ENCODE data around the gene EDAR.

The EDAR gene

DNA sequence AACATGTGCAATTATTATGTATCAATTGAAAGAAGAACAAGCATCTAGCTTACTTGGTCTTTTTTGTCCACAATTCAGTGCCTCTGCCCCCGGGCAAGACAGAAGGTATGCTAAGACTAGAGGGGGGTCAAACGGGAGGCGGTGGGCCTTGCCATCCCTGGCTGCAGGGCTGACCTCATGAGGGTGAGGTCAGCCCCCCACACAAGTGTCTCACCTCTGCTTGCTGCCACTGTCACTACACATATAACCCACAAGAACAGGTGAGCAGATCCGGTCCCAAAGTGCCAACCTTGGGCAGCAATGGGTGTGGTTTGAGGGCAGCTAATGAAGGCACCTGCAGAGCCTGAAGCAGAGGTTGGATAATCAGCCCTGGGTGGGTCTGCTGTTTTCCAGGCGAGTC, 71.5 kb downstream of the EDAR start:
- no peak for DNase-seq (ENCODE audit: low read depth)
- no peak overlapping the region for H3K4me3 ChIP-seq (ENCODE audit: low read depth, low read length)

DNA sequence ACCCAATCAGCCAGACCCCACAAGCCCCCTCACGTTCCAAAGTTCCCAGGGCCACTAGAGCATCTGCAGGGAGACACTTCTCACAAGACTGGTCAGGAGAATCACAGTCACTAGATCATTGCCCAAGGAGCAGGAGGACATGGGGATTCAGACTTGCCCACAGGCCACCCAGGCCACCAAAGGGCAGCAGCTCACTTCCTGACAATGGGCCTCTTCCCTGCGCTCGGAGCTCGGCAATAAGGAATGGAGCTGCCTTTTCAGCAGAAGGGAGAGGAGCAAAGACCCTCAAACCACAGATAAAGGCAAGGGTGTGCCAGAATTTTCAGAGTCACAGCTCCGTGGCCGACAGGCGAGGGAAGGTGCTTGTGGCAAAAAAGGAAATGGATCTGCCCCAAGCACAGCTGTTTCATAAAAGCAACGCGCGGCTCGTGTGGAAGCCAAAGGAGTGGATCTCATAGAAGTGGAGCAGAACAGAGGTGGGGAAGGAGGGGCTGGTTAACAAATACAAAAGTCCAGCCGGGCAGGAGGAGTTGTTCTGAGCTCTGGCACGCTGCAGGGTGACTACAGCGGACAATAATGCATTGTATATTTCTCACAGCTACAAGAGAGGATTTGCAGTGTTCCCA, 72.1 kb downstream of the EDAR start:
- no peak for DNase-seq (ENCODE audit: low read depth)

DNA sequence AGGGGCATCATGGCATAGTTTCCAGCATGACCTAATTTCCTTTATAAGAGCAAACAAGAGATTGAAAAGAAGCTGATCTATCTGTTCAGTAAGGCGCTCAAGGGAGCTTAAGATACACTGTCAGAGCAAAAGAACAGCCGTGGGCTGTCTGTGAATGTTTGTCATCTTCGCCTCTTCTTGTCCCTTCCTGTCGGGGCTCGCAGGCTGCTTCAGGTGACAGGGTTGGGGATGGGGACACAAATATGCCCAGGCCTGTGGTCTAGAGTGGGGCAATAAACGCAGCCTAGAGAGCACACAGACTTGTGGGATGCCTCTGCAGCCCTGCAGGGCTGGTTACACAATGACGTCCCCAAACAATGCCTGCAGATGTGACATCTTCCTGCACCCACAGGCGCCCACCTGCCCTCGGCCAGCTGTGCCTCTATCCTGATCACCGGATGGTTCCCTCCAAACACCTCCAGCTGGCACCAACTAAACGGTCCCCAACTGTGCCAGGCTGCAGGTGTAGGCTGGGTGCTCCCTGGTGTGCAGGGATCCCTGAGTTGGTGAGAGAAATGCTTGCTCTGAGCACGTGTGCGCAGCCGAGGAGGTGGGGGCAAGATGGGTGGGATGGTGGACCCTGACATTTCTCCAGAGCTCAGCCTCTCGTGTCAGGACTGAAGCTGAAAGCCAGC, 72.8 kb downstream of the EDAR start:
- no peak for DNase-seq (ENCODE audit: low read depth)
- no peak overlapping the region for H3K4me3 ChIP-seq (ENCODE audit: low read depth, low read length)

More for the DNA sequence above, 72.1 kb downstream of the EDAR start:
- no peak overlapping the region for H3K4me3 ChIP-seq (ENCODE audit: low read depth, low read length)

DNA sequence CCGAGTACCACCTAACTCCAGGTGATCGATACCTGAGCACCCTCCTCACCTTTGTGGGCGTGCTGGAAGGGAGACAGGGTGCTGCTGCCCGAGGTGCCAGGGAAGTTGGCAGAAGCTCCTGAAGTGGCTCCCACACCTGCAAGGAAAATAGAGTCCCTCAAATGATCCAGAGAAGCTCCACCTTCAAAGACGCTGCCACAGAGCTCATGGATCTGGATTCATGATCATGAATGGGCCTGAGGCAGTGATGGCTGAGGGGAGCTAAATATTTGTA, 76.5 kb downstream of the EDAR start:
- DNase-seq (ENCODE audit: low read depth) = no peak
- no peak overlapping the region for H3K4me3 ChIP-seq (ENCODE audit: low read depth, low read length)

DNA sequence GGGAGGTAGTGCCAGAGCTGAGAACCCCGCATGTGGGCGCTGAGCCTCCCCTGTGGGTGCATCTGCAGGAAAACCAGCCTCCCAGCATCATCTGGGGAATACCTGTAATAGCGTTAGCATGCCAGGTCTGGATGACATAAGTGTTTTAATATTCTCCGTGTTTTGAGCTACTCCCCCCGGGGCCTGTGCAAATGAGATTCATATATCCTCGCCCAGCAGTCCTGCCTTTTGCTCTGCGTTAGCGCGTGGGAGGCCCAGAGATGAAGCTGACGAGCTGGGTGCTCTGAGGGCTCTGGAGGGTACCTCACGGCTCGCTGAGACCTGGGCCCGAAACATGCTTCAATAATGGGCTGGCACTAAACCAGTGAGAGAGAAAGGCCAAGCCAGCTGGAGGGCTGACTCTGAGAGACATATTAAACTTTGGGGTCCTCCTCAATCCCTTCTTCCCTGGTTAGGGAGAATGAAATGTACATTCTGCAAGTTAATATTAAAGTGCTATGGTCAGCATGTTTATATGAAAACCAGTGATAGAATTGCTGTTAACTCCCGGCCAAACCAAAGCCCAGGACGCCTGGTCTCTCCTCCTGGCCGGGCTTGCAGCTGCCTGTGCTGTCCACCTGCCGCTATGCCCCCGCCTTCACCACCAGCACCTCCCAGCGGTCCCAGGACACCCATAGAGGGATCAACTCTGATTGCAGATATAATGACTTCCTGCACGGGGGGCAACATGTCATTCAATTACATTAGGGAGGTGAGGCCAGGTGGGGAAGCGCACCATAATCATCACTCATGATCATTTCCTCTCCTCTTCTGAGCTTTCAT, 77.0 kb downstream of the EDAR start:
- DNase-seq (ENCODE audit: low read depth) = no peak
- no peak overlapping the region for H3K4me3 ChIP-seq (ENCODE audit: low read depth, low read length)

DNA sequence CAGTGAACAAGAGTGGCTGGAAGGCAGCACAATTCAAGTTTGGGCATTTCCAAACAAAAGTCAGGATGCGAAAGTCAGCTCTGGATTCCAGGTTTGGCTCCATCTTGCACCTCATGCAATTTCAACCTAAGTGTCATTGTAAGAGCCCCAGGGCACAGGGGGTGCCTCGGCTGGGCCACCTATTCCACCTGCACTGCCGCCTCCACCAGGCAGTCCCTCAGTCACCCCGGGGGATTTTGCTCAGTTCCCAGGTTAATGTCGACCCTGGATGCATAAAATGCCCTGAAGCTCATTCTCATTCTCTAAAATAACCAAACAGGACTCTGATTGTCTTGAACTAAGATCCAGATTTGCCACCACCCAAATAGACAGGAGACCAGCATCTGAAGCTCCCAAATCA, 77.6 kb downstream of the EDAR start:
- no peak overlapping the region for H3K4me3 ChIP-seq (ENCODE audit: low read depth, low read length)
- DNase-seq (ENCODE audit: low read depth) = no peak

DNA sequence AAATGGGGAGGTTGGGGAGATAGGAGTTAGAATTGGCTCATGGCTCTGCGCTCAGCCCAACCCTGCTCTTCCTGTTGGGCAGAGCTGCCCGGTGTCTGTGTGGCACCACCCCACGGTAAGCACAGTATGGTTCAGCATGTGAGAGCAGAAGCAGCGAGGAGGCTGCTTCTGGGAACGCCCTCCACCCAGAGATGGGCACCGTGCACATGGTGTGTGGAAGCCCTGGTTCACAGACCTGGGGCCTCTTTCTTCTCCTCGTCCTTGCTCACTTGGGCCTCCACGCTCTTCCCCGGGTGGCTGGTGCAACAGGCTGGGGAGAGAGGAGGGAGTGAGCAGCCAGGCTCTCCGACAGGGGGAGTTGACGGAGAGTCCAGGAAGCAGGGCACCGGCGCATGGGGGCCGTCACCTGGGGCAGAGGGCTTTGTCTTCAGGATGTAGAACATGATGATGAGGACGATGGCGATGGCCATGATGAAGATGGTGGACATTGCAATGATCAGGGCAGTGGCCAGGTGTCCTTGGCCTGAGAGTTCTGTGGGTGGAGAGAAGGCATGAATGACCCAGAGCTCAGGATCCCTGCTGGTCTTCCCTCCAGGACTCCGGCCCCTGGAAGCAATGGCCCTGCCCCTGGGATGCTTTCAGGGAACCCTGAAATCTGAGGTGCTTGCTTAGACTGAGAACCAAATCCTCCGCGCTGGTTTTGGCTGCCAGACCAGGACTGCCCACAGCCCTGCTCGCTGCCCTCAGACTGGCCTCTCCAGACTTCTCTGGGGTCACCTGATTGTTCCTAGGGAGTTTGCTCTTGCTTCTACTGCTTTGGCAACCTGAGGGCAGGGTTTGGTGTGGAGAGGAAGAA, 78.3 kb downstream of the EDAR start:
- H3K4me3 ChIP-seq (ENCODE audit: low read depth, low read length) = no peak overlapping the region
- no peak for DNase-seq (ENCODE audit: low read depth)

DNA sequence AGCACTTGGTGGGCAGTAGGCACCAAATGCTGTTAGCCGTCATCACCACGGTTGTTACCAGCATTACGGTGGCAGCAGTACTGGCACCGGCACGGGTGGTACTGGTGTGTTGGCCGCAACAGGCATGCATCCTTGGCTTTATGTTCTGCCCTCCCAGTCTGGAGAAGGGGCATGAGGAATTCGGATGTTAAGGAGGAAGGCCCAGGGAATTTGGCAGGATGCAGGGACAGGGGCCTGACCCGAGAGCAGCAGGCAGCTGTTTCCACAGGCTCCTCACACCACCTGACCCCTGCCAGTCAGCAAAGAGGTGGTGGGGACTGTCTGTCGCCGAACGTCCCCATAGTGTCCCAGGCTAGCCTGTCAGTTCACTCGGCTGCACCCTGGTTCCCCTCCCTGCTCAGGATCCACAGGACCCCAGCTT, 79.0 kb downstream of the EDAR start:
- DNase-seq (ENCODE audit: low read depth) = no peak
- no peak overlapping the region for H3K4me3 ChIP-seq (ENCODE audit: low read depth, low read length)

DNA sequence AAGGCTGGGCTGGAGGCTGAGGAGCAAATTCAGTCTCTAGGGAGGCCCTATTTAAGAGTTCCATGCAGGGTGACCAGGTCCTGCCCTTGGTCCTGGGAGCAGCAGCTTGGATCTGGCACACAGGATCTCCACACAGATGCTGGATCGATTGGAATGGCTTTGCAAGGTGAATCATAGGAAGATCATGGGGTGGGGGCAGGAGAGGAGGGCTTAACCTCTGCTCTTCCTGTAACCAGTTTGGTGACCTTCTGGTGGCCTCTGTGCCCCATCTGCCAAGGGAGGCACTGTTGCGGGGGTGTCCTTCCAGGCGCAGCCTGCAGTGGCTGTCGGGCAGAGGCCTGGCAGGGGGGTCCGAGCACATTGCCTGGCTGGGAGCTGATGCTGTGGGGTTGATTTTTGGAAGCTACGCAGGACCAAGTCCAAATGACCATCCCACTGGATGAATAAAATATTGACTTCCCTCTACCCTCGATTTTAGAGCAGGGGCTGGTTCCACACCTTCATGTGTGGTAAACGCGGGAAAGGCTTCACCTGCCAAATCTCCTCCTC, 79.7 kb downstream of the EDAR start:
- H3K4me3 ChIP-seq (ENCODE audit: low read depth, low read length) = no peak overlapping the region
- DNase-seq (ENCODE audit: low read depth) = no peak

DNA sequence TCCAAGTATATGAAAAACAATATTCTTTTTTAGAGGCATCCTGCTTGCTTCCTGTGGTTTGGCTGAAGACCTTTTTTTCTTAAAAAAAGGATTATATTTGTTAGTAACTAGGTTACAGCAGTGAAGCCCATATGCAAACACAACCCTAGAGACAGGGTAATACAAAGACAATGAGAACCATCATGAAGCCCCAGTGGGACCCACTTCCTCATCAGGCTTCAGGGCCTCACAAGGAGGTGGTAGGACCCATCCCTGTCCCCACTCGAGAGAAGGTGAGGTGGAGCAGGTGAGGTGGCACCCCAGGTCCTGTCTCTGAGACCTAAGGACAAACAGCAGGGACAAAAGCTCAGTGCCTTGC, 80.3 kb downstream of the EDAR start:
- no peak overlapping the region for H3K4me3 ChIP-seq (ENCODE audit: low read depth, low read length)
- DNase-seq (ENCODE audit: low read depth) = no peak

DNA sequence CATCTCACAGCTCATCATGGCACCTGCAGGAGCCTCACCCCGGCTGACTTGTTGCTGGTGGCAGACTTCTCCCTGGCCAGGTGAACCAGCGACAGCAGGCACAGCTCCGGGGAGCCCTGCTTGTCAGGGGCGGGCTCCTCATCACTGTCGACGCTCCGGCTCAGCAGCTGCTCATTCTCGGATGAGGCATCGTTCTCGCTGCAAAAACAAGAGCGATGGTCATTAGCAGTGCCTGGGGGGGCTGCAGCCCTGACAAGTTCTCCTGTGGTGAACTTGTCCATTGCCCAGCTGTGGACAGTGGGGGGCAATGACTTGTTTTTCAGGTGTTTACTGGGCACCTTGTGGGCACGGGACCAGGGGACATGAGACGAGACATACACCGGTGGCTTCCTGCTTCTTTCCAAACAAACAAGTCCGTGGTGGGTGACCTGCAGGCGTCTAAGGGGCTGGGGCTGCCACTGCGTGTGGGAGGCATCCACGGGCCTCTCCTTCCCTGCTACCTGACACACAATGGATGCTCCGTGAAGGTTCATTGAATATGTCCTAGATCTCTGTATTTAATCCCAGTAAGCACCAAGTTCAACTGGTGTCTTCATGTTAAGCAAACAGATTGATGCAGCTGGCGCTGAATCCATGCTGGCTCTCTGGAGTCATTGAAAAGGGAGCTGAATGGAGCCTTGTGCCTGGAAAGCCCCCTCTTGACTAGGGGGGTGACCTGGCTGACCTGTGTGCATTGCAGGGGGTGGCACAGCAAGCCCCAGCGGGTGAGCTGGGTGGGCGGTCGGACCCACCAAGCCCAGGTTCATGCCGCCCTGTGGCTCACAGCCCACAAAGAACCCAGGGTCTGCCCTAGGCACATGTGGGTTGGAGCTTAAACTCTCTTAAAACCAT, 81.0 kb downstream of the EDAR start:
- DNase-seq (ENCODE audit: low read depth) = no peak
- no peak overlapping the region for H3K4me3 ChIP-seq (ENCODE audit: low read depth, low read length)

DNA sequence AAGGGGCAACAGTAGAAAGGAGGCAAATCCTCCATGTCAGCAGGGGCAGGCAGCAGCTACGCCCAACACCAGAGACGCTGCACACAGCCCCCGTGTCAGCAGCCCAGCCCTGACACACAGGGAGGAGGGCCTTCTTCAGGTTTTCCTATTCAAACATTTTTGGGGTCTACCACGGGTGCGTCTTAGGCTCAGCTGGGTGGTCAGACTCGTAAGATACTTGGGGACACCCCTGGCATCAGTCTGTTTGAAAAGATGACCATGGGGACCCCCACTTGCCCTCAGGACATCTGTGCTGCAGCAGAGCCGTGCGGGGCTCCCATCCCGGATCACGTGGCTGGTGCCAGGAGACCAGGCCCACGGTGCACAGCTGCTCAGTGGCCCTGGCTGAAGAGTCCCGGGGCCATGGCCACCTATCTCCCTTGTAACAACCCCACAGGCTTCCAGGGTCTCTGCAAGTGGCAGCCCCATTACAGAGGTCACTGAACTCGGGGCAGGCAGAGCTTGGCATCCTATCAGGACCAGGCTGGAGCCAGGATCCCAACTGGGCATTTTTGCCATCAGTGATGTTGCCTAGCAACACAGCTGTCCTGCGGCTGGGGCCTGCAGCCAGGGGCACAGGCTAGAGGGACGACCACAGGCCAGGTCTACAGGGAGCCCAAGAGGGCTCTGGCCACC, 82.5 kb downstream of the EDAR start:
- H3K4me3 ChIP-seq (ENCODE audit: low read depth, low read length) = no peak overlapping the region
- no peak for DNase-seq (ENCODE audit: low read depth)

DNA sequence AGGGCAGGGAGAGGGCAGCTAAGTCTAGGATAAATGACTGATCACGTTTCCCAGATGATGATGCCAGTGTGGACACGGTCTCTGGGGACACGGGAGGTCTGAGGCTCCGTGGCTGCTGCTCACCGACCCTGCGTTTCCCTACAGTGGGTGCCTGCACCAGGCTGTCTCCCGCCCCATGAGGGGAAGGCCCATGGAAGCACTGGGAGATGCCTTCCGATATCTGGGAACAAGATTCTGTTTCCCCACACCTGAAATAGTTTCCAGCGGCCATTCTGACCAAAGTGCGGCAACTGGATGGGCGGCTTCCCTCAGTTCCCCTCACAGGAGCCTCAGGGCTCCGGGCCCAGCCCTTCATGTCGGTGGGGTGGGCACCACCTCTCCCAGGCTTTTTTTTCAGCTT, 83.1 kb downstream of the EDAR start:
- DNase-seq (ENCODE audit: low read depth) = no peak
- no peak overlapping the region for H3K4me3 ChIP-seq (ENCODE audit: low read depth, low read length)

DNA sequence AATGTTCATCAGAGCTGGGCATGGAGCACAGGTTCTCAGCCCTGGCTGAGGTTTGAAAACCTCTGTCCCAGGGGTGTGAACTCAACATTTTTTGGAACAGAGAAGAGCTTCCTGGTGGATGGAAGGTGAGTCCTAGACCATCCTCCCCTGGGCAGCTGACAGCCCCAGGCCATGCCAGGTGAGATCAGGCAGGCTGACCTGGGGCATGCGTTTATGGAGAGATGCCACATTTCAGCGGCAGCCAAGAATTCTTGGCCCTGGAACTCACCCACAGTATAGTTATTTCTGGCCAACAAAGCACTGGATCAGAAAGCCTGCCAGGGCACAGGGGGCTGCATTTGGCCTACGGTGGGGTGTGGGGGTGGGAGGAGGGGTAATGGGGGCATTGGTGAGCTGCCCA, 83.8 kb downstream of the EDAR start:
- no peak for DNase-seq (ENCODE audit: low read depth)
- H3K4me3 ChIP-seq (ENCODE audit: low read depth, low read length) = no peak overlapping the region

DNA sequence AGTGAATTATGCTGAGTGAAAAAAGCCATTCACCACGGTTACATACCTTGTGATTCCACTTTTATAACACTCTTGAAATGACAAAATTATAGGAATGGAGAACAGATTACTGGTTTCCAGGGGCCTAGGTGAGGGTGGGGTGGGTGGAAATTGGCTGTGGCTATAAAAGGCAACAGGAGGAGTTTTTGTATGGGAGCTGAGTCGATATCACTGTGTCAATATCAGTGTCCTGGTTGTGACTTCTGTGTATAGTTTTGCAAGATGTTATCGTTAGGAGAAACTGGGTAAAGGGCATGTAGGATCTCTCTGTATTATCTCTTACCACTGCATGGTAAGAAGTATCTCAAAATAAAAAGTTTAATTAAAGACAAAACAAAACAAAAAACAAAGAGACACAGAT, 84.3 kb downstream of the EDAR start:
- no peak for DNase-seq (ENCODE audit: low read depth)
- H3K4me3 ChIP-seq (ENCODE audit: low read depth, low read length) = no peak overlapping the region

DNA sequence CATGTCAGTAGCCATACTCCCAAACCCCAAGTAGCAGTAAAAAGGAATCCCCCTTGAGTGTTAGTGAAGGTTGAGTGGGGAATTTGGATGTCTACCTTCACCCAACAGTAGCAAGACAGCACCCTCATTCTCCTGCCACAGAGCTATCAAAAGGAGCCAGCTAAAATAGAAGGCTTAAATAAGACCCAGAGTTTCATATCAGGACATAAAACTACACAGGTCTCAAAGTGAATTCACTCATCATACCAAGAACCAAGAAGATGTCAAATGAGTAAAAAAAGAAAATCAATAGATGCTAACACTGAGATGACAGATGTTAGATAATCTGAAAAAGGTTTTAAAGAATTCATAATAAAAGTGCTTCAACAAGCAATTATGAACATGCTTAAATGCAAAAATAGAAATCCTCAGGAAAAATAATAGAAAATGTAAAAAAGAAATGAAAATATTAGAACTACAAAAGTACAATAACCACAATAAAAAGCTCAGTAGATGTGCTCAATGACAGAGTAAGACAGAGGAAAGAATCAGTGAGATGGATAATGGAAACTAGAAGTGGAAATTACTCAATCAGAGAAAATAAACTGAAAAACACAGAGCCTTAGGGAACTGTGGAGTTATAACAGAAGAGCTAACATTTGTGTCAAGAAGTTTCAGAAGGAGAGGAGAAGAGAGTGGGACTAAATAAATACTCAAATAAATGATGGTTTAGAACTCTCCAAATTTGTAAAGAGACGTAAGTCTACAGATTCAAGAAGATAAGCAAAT, 90.5 kb downstream of the EDAR start:
- no peak for DNase-seq (ENCODE audit: low read depth)

DNA sequence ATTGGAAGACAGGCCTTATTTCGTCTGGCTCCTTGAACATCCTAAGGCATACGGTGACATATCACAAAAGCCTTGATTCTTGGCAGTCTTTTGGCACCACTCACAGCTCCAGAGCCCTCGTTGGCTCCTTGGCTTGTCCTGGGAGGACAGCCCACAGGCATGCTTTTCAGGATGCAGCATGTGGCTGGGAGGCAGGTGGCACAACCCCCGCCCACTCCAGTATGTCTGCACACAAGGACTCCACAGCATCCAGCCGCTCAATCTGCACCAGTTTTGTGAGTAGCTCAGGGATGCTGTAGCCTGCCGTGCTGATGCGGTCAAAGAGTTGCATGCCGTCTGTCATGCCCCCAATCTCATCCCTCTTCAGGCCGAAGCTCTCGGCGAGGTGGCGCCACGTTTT, 92.3 kb downstream of the EDAR start:
- H3K4me3 ChIP-seq (ENCODE audit: low read depth, low read length) = no peak overlapping the region
- no peak for DNase-seq (ENCODE audit: low read depth)

More for the DNA sequence above, 90.5 kb downstream of the EDAR start:
- no peak overlapping the region for H3K4me3 ChIP-seq (ENCODE audit: low read depth, low read length)

DNA sequence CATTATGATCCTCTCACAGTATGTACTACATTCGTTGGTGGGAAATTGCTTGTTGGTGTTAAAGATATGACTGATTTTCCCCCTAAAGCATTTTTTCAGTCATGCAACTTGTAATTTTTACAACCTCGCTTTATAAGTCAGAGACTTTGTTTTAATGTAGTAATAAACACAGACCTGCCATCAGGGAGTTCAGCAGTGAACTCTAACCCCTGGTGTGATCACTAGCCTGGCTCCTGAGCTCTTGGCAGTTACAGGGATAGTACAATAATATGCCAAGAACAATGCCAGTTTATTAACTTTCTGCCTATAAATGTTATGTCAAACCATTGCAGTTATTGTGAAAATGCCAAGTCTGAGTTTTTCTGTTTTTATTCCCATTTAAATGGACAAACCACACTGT, 93.8 kb downstream of the EDAR start:
- no peak overlapping the region for H3K4me3 ChIP-seq (ENCODE audit: low read depth, low read length)

More for the DNA sequence above, 93.8 kb downstream of the EDAR start:
- DNase-seq (ENCODE audit: low read depth) = no peak

All from skeletal muscle cell (primary cell).